HG02973 (cell line): ENCODE data around the gene CD276.
"Not testable (repeated sequence)": the region's sequence is repeated elsewhere in the genome, so short reads cannot be mapped to it uniquely, and the experiment has no call there.

Source experiments
- ATAC-seq: cut with Tn5 transposase; IDR thresholded peaks from one replicate; pipeline ENCODE4 v1.9.1; 2021; ENCODE audit warnings: moderate library complexity; ENCODE audit not compliant: unreplicated experiment

CD276 gene

GRCh38 chr15:73684581-73685455 is 635 bp downstream of the CD276 start:
- no peak for ATAC-seq

- ATAC-seq: no peak
Observed at GRCh38 chr15:73685981-73686380, 1.8 kb downstream of the CD276 start.

GRCh38 chr15:73686781-73687256 is 2.6 kb downstream of the CD276 start:
- ATAC-seq: no peak

GRCh38 chr15:73687351-73687750 is 3.2 kb downstream of the CD276 start:
- no peak for ATAC-seq

GRCh38 chr15:73688455-73688854 is 4.3 kb downstream of the CD276 start:
- no peak for ATAC-seq

GRCh38 chr15:73691396-73691795 is 7.2 kb downstream of the CD276 start:
- ATAC-seq: no peak

- ATAC-seq: no peak
Observed at GRCh38 chr15:73694419-73694818, 10.2 kb downstream of the CD276 start.

- no peak for ATAC-seq
Observed at GRCh38 chr15:73695773-73696640, 11.8 kb downstream of the CD276 start.

- ATAC-seq: no peak
Observed at GRCh38 chr15:73696641-73697001, 12.4 kb downstream of the CD276 start.

GRCh38 chr15:73697033-73697467 is 12.9 kb downstream of the CD276 start:
- peak; percentile 71 for ATAC-seq

- no peak for ATAC-seq
Observed at GRCh38 chr15:73699249-73700040, 15.3 kb downstream of the CD276 start.

GRCh38 chr15:73700041-73700842 is 16.1 kb downstream of the CD276 start:
- no peak for ATAC-seq

- ATAC-seq: not testable (repeated sequence)
Observed at GRCh38 chr15:73702311-73703239, 18.4 kb downstream of the CD276 start.

- ATAC-seq: not testable (repeated sequence)
Observed at GRCh38 chr15:73703601-73704000, 19.4 kb downstream of the CD276 start.

- ATAC-seq: not testable (repeated sequence)
Observed at GRCh38 chr15:73704142-73704868, 20.1 kb downstream of the CD276 start.

GRCh38 chr15:73704869-73705645 is 20.9 kb downstream of the CD276 start:
- no peak for ATAC-seq

GRCh38 chr15:73708691-73709090 is 24.5 kb downstream of the CD276 start:
- no peak for ATAC-seq

- ATAC-seq: no peak
Observed at GRCh38 chr15:73709241-73709640, 25.1 kb downstream of the CD276 start.
